GM13977 (cell line): ENCODE measurements around the gene PGM5.
"Not testable (repeated sequence)": the region's sequence is repeated elsewhere in the genome, so short reads cannot be mapped to it uniquely, and the experiment has no call there.

ENCODE experiments used
- DNase-seq: peaks from one replicate; pipeline ENCODE4 v3.0.0; 2012; ENCODE audit warnings: low spot score
- in situ Hi-C: fragments of 300-500 bp; cut with MboI; formaldehyde crosslinking; loops from one replicate; pipeline ENCODE4 v1.12.0; 2022; ENCODE audit warnings: low sequenced_read_pairs, low pct_unique_long_range_greater_than_20kb, mixed read lengths, inconsistent platforms; ENCODE audit not compliant: unreplicated experiment

PGM5 gene

DNA sequence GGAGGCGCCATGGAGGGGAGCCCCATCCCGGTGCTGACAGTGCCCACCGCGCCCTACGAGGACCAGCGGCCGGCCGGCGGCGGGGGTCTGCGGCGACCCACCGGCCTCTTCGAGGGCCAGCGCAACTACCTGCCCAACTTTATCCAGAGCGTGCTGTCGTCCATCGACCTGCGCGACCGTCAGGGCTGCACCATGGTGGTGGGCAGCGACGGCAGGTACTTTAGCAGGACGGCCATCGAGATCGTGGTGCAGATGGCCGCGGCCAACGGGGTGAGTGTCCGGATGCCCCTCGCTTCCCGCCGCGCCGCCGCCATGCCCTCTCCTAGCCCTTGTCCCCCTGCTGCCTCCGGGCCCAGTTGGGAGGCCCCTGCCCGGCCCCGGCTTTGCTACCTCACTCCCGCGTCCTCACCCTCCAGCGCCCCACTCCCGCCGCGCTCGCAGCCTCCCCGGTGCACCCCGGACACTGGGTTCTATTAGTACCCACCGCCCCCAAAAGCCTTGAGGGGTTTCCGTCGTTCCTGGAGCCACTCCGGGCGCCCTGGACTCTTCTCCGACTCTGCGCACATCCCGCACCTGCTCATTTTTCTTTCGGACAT lies 806 bp downstream of the PGM5 start:
- DNase-seq, in situ Hi-C loops: not testable (repeated sequence)

DNA sequence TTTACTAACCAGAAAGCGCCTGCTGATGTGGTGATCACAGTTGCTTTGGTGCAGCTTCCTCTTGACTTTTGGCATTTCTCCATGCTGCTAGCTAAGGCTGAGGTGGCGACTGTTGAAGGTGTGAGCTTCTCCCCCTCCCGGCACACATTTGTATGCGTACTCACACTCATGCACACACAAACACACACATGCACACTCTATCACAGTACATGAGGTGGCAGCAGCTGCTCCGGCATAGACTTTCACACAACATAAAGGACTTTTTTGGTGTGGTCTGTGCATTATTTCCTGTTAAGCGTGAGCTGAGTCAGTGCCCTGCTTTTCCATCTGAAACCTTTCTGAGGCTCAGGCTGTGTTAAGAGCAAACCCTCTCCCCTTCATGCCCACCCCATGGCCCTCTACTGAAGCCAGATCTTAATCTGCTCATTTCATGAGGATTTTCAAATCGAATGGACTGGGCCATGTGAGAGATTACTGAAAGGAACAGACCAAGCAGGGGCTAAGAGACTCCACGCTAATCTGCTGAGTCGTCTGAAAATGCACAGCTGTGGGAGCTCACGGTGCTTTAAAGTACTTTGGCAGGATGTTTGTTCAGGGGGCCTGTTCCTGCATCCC lies 10.6 kb downstream of the PGM5 start:
- DNase-seq, in situ Hi-C loops: not testable (repeated sequence)

DNA sequence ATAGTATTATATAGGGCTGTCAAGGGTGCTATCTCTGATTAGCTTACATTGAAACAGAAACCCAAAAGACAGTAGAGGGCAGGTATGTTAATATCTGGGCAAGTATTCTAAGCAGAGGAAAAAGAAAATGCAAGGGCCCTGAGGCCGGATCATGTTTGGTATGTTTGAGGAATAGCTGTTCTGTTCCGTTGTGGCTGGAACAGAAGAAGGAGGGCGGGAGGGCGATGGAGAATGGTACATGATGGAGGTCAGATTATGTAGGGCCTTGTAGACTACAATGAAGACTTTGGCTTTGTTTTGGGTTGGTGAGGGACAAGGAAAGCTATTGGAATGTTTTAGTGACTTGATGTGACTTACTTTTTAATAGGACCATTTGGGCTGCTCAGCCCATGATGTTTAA lies 19.4 kb downstream of the PGM5 start:
- DNase-seq, in situ Hi-C loops: not testable (repeated sequence)

DNA sequence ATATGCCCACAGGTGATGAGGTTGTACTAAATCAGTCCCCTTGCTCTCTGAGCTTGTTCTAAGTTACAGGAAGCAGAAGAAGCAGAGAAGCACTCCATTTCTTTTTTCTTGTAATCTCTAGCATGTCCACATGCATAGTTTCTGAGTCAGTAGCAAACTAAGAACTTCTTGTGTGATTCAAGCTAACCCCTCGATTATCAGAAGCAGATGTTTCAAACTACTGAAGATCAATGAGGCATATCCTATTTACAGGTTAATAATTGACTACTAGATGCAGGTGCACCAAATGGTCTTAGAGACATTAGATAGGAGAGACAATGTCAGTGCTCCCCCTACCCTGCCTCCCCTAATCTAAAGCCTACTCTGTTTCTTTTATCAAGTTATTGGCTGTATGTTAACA lies 21.3 kb downstream of the PGM5 start:
- in situ Hi-C loops, DNase-seq: not testable (repeated sequence)

DNA sequence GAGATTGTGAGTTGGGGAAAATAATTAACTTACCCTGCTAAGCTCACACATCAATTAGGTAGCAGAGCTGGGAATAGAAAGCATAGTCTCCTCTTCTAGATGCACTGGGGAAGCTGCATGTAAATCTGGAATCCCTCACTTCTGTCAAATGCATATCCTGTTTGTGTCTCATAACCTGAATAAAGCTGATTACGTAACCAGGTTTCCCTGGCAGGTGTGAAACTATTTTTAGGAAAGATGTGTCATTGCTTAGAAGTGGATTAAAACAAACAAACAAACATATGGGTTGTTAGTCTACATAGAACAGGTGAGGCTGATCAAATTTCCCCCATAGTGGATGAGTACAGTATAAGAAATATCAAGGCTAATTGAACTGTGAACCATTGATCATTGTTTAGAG lies 27.5 kb downstream of the PGM5 start:
- DNase-seq, in situ Hi-C loops: not testable (repeated sequence)

DNA sequence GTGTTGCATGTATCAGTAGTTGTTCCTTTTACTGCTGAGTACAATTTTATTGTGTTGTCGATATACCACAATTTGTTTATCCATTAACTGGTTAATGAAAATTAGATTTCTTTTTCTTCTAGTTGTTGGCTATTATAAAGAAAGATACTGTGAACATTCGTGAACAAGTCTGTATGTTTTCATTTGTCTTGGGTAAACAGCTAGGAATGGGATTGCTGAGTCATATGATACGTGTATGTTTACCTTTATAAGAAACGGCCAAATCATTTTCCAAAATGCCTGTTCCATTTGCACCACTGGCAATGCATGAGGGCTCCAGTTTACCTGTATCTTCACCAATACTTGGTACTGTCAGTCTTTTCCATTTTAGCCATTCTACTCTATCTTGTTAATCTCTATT lies 33.1 kb downstream of the PGM5 start:
- in situ Hi-C loops = not testable (repeated sequence)

DNA sequence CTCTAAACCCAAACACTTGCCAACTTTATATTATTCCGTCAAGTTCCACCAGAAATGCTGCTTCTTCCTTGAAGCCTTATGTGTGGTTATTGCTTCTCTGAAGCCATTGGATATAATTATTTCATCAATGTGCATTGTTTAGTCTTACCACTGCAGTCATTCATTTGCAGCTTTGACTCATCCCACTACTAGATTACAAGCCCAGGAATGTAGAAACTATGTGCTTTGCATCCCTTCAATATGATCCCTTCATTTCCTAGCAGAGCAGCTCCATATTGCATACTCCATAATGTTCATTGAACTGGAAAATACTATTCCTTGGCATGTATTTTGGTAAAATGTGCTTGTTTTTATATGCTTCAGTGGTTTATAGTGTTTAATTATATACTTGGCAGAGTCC lies 34.3 kb downstream of the PGM5 start:
- in situ Hi-C loops = not testable (repeated sequence)

More for the DNA sequence above, 33.1 kb downstream of the PGM5 start:
- not testable (repeated sequence) for DNase-seq

DNA sequence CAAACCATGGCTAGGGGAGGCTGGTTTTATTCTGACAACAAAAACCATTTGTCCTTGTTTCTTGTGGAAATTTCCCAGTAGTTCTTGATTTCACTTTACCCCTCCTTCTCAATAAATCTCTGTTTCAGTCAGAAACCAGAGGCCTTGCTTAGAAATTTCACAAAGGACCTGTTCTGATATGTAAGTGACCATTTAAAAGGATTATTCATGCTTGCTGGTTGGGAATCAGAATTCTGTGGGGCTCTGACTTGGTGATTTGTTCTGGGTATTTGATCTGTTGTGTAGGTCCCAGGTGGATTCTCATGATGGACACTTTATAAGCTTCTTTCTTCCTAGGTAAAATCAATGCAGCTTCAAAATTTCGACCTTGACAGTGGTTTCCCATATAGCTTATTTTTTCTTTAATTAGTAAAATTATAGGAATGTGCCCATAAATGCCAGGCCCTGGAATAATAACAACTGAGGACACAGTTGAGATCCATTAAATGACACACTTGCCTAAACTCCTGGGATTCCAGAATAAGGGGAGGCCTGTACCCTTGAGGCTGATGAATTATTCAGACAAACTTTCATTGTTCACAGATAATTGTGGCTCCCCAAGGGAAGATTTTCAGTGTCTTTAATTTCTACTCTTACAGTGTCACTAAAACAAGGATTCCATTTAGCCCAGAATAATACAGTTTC lies 40.1 kb downstream of the PGM5 start:
- in situ Hi-C loops = not testable (repeated sequence)

More for the DNA sequence above, 34.3 kb downstream of the PGM5 start:
- DNase-seq = not testable (repeated sequence)

DNA sequence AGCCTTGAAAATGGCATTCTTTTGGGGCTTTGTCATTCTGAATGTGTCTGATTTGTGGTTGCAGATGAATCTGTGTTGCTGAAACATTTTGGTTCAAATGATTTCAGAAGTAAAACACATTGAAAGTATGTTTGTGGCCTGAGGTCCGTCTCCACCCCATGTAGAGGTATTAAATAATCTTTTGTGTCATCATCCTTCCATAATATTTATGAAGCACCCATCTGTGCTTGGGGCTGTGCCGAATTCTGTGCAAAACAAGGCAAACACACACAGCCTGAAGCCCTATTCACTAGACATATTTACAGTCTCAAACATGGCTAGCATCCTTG lies 40.6 kb downstream of the PGM5 start:
- DNase-seq, in situ Hi-C loops: not testable (repeated sequence)

More for the DNA sequence above, 40.1 kb downstream of the PGM5 start:
- not testable (repeated sequence) for DNase-seq

DNA sequence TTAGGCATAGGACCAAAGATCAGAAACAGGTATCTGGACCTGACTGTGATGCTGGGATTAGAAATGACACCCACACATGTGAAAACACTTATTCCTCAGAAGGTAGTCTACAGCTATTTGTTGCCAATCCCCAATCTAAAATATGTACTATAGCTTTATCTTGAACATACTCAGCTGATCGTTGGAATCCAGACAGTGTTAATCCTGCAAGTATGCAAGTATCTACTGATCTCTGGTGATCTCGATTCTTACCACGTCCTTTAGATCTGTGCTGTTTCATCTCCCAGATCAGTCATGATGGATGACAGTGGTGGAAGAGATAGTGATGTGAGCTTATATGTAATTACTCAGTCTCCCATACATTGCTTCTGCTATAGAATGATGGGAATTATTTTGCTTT lies 41.4 kb downstream of the PGM5 start:
- in situ Hi-C loops, DNase-seq: not testable (repeated sequence)

DNA sequence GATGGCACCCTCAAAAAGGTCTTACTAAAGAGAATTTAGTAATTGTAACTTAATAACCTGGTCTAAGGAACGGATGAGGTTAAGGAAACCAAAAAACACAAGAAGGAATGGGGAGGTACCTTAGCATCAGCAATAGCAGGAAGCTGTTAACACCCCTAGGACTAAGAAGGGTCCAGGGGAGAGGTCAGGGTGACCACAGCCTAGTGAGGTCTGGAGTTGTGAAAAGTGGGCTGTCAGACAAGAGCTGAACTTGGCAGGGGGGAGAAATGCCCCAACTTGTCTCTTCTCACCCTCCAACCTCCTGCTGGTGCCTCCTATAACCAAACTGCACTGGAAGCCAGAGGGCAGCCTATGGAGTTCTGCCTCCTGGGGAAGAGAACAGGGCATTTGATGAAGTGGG lies 41.9 kb downstream of the PGM5 start:
- in situ Hi-C loops, DNase-seq: not testable (repeated sequence)

DNA sequence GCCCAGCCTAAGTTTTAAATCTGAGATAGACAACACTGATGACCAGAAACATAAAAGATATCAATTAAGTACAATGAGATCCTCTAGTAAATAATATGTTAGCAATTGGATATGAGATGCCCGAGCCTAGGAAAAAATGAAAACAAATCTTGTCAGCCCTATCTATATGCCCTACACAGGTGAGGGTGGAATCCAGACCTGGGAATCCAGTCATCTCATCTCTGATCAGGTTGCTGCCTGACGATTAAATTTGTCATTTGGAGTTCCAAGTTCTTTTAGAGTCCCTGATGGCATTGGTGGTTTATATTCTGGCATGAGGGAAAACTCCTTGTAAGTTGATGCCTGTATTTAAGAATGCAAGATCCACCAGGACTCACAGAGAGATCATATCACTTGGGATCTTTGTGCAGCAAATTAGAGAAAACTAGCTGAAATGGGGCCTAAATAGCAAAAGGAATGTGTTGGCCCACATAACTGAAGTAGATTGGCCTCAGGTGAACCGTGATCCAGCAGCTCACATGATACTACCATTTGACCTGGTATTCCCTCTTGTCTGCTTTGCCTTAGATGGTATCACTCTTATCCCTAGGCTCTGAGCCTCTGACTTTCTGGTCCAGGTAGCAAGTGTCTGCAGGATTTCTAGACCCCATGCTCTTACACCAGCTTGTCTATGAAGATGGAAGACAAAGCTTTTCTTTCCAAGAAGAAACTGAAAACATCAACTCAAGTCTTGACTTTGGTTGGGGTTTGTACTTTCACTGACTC lies 48.2 kb downstream of the PGM5 start:
- DNase-seq, in situ Hi-C loops: not testable (repeated sequence)

DNA sequence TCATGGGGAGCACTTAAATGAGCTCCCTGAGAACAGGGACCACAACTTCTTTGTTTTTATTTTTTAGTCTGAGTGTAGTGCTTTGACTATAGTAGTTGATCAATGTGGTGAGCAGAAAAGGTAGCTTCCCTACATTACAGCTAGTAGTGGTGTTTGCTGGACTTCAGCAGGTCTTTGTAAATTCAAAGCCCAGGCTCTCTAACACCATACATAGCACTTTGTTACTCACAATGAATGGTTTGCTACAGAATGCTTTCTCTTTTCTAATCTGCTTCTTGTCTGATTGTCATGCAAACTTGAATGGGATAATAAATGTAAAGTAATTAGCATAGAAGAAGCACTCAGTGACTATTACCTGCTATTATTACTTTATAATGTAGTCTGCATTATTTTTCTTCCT lies 55.5 kb downstream of the PGM5 start:
- in situ Hi-C loops, DNase-seq: not testable (repeated sequence)

DNA sequence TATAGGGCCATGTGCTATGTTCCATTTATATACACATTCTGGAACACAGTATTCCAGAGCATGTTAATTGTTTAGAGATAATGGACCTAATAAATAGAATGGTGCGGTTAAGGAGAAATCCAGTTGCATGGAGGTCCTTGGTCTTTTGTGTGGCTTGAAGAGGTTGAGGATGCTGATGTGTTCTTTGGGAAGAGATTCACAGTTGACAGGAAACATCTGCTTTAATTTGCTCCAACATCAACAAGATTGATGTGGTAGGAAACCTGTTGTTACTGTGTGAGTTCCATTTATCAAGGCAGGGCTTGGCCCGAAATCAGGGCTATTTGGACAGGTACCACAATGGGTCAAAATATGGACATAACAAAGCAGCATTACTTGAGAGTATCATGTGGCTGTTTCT lies 56.3 kb downstream of the PGM5 start:
- in situ Hi-C loops, DNase-seq: not testable (repeated sequence)

DNA sequence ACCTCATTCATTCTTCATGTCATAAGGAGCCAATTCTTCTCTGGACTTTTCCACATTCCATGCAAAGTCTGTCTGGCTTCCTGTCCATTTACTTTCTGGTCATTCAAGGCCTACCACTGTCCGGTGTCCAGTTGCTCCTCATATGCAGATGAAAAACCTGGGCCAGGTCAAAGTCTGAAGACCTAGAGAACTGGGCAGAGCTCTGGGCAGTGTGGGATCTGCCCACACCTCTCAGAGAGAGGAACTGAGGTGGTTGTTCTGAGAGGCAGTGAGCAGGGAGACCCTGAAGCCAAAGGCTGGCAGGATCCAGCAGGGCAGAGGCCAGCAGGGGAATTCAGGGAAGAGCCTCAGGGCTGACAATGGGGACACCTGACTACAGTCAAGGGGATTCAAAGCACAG lies 58.7 kb downstream of the PGM5 start:
- DNase-seq, in situ Hi-C loops: not testable (repeated sequence)
